Immature natural killer cell (primary cell): Measurements from ENCODE around the gene TAAR6. TPM values are rescaled to one million over a fixed set of nuclear protein-coding genes. Genes with fewer than 3 reads are reported as not detected.
"Not testable (repeated sequence)": the region's sequence is repeated elsewhere in the genome, so short reads cannot be mapped to it uniquely, and the experiment has no call there.

Experiments
- DNase-seq, 3 donors: peaks; one replicate each; pipeline ENCODE4 v3.0.0; 2022; ENCODE audit warnings: mixed read lengths in 1 of 3
- H3K27ac Mint-ChIP-seq, 6 donors: one replicate each; pipeline ENCODE4 v1.8.0; 2020; ENCODE audit warnings: mixed read lengths in 6 of 6, mild to moderate bottlenecking in 5 of 6, inconsistent platforms in 4 of 6, moderate library complexity in 3 of 6
- H3K27me3 Mint-ChIP-seq, 3 donors: one replicate each; pipeline ENCODE4 v1.8.0; 2020 to 2021; ENCODE audit warnings: low read depth in 3 of 3, mild to moderate bottlenecking in 3 of 3, mixed read lengths in 3 of 3, moderate library complexity in 3 of 3, inconsistent platforms in 1 of 3
- H3K36me3 Mint-ChIP-seq, 3 donors: one replicate each; pipeline ENCODE4 v1.8.0; 2020; ENCODE audit warnings: mixed read lengths in 3 of 3, inconsistent platforms in 2 of 3, mild to moderate bottlenecking in 2 of 3
- H3K4me1 Mint-ChIP-seq, 2 donors: one replicate each; pipeline ENCODE4 v1.8.0; 2020; ENCODE audit warnings: inconsistent platforms in 2 of 2, mild to moderate bottlenecking in 2 of 2, mixed read lengths in 2 of 2, moderate library complexity in 1 of 2
- H3K4me3 Mint-ChIP-seq, 5 donors: one replicate each; pipeline ENCODE4 v1.8.0; 2020; ENCODE audit warnings: mild to moderate bottlenecking in 5 of 5, mixed read lengths in 5 of 5, inconsistent platforms in 3 of 5, moderate library complexity in 3 of 5
- H3K9me3 Mint-ChIP-seq, 6 donors: one replicate each; pipeline ENCODE4 v1.8.0; 2020; ENCODE audit warnings: mild to moderate bottlenecking in 6 of 6, mixed read lengths in 6 of 6, inconsistent platforms in 4 of 6, moderate library complexity in 3 of 6
- polyA plus RNA-seq, 3 donors: library from polyadenylated mRNA; unstranded; fragments of 300-500 nt; fragmentation: Illumina TruSeq; gene quantifications; one replicate each; pipeline ENCODE4 v1.2.3, GENCODE V29; 2021

TAAR6 gene
- polyA plus RNA-seq, 3 donors from 2014 or later: not detected

DNA sequence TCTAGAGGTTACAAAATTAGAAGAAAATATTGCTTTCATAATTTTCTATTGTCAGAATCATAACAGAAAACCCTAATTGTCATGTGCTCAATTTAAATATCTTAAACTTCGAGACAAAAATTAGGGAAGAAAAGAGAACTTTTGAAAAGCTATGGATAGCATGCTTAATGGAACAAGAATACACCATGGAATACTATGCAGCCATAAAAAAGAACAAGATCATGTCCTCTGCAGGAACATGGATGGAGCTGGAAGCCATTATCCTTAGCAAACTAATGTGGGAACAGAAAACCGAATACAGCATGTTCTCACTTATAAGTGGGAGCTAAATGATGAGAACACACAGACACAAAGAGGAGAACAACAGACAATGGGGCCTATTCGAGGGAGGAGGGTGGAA, 10.0 kb upstream of the TAAR6 start:
- not testable (repeated sequence) for DNase-seq, H3K9me3 Mint-ChIP-seq, H3K4me3 Mint-ChIP-seq, H3K4me1 Mint-ChIP-seq, H3K36me3 Mint-ChIP-seq, H3K27ac Mint-ChIP-seq
- H3K27me3 Mint-ChIP-seq: peaks cover 1 to 15% (median 4%) of the 10 kb centered on the region in 3 donors

- Mint-ChIP-seq H3K36me3 (no peaks in the 10 kb centered on the region), H3K4me1 (no peaks in the 10 kb centered on the region), H3K9me3 (peaks cover 0 to 2% (median 0%) of the 10 kb centered on the region in 6 donors), H3K4me3 (no peak overlapping the region), H3K27me3 (peaks cover 1 to 16% (median 4%) of the 10 kb centered on the region in 3 donors), H3K27ac (no peak overlapping the region)
- no peak for DNase-seq
Measured at GRCh38 chr6:132566404-132566803, 3.7 kb upstream of the TAAR6 start.

DNA sequence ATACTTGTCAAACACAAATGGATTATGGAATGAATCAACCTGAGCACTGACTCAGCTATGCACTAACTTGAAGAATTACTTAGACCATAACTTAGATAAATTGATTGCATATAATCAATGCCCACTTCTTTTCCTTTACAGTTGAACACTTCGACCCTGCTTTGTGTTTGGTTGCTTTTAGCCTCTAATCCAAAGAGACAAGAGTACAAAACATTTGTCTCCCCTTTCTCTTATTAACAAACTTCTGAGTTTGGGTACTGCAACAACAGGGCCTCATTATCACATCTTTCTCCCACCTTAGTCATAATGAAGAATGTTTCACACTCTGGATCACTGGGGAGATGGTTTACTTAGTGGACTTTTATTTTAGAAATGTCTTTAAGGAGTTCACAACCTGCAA, 2.6 kb upstream of the TAAR6 start:
- DNase-seq: no peak
- no peak overlapping the region for H3K27ac Mint-ChIP-seq
- H3K27me3 Mint-ChIP-seq: peaks cover 0 to 16% (median 4%) of the 10 kb centered on the region in 3 donors
- no peaks in the 10 kb centered on the region for H3K36me3 Mint-ChIP-seq
- H3K4me3 Mint-ChIP-seq: no peak overlapping the region
- no peaks in the 10 kb centered on the region for H3K4me1 Mint-ChIP-seq
- H3K9me3 Mint-ChIP-seq: peaks cover 0 to 2% (median 0%) of the 10 kb centered on the region in 6 donors

DNA sequence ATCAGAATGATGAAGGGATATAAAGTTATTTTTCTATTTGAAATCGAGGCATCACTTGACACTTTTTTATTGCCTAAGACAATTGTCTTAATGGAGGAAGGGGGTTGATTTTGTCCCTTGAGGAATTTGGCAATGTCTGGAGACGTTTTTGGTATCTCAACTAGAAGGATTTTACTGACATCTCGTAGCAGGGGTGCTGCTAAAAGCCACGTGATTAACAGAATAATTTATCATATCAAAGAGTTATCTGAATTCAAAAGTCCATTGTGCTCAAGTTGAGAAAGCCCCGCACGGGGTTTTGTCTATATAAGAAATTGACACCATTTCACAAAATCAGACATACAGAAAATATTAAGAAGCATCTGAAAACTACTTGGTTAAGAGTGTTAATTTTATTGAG, 1.5 kb upstream of the TAAR6 start:
- no peak overlapping the region for H3K27ac Mint-ChIP-seq
- H3K9me3 Mint-ChIP-seq: peaks cover 0 to 2% (median 0%) of the 10 kb centered on the region in 6 donors
- H3K4me1 Mint-ChIP-seq: no peaks in the 10 kb centered on the region
- no peaks in the 10 kb centered on the region for H3K36me3 Mint-ChIP-seq
- H3K4me3 Mint-ChIP-seq: no peak overlapping the region
- peaks cover under 1 to 17% (median 7%) of the 10 kb centered on the region in 3 donors for H3K27me3 Mint-ChIP-seq
- no peak for DNase-seq

DNA sequence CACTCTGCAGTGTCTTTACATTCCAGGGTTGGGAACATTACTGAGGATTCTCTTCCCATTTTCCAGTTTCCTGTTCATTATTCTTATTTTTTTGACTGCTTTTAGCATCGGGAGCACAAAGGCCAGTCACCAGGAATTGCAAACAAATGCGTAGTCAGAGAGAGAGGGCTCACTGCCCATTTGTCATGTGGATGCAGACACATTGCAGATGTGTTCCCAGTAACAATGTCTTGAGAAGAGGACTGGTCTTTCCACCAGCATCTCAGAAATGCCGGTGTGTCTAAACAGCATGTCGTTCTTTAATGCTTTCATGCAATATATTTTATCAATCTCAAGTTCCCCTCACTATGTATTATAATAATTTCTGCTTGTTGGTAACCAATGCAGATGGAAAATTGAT, 952 bp upstream of the TAAR6 start:
- Mint-ChIP-seq H3K4me3 (no peak overlapping the region), H3K27ac (no peak overlapping the region), H3K36me3 (no peaks in the 10 kb centered on the region), H3K9me3 (peaks cover 0 to 2% (median 0%) of the 10 kb centered on the region in 6 donors), H3K4me1 (no peaks in the 10 kb centered on the region), H3K27me3 (peaks cover 2 to 19% (median 7%) of the 10 kb centered on the region in 3 donors)
- no peak for DNase-seq

DNA sequence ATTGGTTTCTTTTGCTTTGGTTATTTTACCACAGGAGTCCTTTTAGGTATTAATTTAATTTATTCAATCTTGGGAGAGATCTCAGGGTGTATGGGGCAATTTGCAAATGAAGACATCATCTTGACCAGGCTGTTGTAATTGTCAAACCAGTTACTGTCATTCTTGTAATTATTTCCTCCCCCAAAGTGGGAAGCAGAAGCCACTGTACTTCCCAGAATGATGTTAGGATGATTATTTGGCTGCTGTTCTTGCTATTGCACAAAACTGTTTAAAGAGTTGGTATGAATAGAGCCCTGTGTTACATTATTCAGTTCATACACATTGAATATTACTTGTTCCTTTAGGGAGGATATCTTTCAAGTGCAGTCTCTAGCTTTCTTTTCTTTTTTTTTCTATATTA, 1.7 kb downstream of the TAAR6 start:
- Mint-ChIP-seq H3K27ac (no peak overlapping the region), H3K27me3 (peaks cover 2 to 18% (median 7%) of the 10 kb centered on the region in 3 donors), H3K4me1 (no peaks in the 10 kb centered on the region), H3K9me3 (peaks cover 0 to 2% (median 0%) of the 10 kb centered on the region in 6 donors), H3K4me3 (no peak overlapping the region), H3K36me3 (no peaks in the 10 kb centered on the region)
- DNase-seq: no peak

GRCh38 chr6:132584698-132585097, 14.6 kb downstream of the TAAR6 start:
- Mint-ChIP-seq H3K27me3 (peaks cover 4 to 10% (median 8%) of the 10 kb centered on the region in 3 donors), H3K9me3 (peaks cover 0 to 9% (median 0%) of the 10 kb centered on the region in 6 donors)

DNA sequence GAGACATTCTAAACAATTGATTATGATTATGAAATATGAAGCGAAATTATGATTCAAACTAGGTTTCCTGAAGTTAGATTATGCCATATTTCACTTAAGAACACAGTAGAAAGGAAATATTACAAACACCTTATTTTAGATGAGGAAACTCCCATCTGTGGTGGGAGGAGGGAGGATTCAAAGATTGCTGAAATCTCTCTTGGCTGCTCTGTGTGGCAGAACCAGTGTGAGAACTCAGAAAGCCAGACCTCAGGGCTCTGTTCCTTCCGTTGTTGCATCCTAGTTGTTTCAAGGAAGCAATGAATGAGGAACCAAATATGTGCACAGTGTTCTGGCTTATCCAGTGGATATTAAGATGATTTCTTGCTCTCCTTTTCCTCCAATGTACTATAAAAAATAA, 17.3 kb downstream of the TAAR6 start:
- H3K36me3 Mint-ChIP-seq: no peaks in the 10 kb centered on the region

More at GRCh38 chr6:132584698-132585097, 14.6 kb downstream of the TAAR6 start:
- DNase-seq: no peak
- no peaks in the 10 kb centered on the region for H3K4me1 Mint-ChIP-seq
- H3K27ac Mint-ChIP-seq: no peak overlapping the region
- H3K4me3 Mint-ChIP-seq: no peak overlapping the region
- H3K36me3 Mint-ChIP-seq: no peaks in the 10 kb centered on the region

GRCh38 chr6:132589454-132589853, 19.3 kb downstream of the TAAR6 start, which contains the start of gene TAAR5:
TAAR5 (minus strand) TSS chr6:132589741; CDS start chr6:132589686, 55 bp downstream.
- Mint-ChIP-seq H3K36me3 (no peaks in the 10 kb centered on the region), H3K4me3 (no peak within 1 kb of the TSS), H3K27me3 (peaks cover 1 to 10% (median 1%) of the 10 kb centered on the region in 3 donors), H3K27ac (no peak within 1 kb of the TSS), H3K4me1 (peaks cover 0 to 3% of the 10 kb centered on the region in 2 donors), H3K9me3 (peaks cover 0 to 7% (median 0%) of the 10 kb centered on the region in 6 donors)
- DNase-seq: no peak

More for the DNA sequence above, 17.3 kb downstream of the TAAR6 start:
- Mint-ChIP-seq H3K27me3 (peaks cover 1 to 10% (median 1%) of the 10 kb centered on the region in 3 donors), H3K4me3 (no peak overlapping the region), H3K4me1 (no peaks in the 10 kb centered on the region), H3K9me3 (peaks cover 0 to 10% (median 0%) of the 10 kb centered on the region in 6 donors), H3K27ac (no peak overlapping the region)
- DNase-seq: no peak

DNA sequence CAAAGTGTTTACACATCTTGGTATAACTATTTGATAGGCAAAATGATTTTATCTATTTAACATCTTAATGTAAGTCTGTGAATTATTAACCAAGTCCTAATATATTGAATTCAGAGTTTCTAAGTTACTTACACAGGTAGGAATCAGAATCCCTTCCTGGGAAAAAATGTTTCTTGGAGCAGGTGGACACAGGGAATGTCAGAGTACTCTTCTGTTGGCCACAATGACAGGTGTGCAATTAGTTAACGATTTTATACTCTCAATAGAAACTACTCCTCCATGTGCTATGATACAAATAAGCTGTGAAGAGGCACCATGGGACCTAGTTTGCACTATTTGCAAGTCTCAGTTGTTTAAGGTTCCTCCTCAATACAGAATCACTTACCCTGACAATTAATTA, 20.2 kb downstream of the TAAR6 start:
- Mint-ChIP-seq H3K4me1 (peaks cover 0 to 3% of the 10 kb centered on the region in 2 donors), H3K27me3 (peaks cover 0 to 10% (median 1%) of the 10 kb centered on the region in 3 donors), H3K27ac (no peak overlapping the region), H3K4me3 (no peak overlapping the region), H3K9me3 (peaks cover 0 to 7% (median 0%) of the 10 kb centered on the region in 6 donors), H3K36me3 (no peaks in the 10 kb centered on the region)
- DNase-seq: no peak

DNA sequence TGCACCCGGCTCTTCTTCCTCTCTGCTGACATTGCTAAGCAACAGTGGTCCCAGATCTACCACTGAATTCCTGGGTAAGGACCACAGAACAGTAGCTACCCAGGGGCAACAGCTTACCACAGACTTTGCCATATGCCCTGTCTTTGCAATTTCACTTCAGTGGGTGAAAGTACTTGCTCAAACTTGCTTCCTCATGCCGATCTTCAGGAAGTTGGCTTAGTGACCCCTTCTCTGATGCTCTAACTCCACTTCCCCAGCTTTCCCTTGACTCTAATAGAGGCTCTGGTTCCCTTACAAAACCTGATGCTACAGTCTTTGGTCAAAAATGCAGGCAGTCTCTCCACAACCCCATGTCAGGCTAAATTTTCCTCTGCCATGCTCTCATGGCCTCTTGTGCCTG, 22.7 kb downstream of the TAAR6 start:
- Mint-ChIP-seq H3K4me3 (no peak overlapping the region), H3K27me3 (peaks cover 0 to 8% (median 1%) of the 10 kb centered on the region in 3 donors), H3K36me3 (no peaks in the 10 kb centered on the region), H3K9me3 (peaks cover 0 to 3% (median 0%) of the 10 kb centered on the region in 6 donors), H3K4me1 (peaks cover 0 to 3% of the 10 kb centered on the region in 2 donors), H3K27ac (no peak overlapping the region)
- DNase-seq: no peak

DNA sequence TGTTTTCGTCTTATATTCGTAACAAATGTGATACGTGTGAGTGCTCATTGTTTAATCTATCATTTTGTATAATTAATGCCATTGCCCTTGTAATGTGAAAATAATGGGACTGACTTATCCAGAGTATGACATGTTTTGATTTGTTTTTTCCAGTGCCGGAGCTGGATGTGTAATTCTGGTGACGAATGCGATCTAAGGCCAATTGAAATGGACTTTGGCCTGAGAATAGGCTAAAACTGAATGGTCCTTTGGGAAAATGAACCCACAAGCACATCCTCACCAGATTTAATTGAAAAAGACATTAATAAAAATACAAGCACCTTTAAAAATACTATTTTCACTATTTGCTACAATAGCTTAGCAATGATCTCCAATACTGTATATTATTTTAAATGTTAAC, 26.1 kb downstream of the TAAR6 start:
- Mint-ChIP-seq H3K36me3 (no peaks in the 10 kb centered on the region), H3K4me3 (no peak overlapping the region), H3K9me3 (peaks cover 0 to 2% (median 0%) of the 10 kb centered on the region in 6 donors), H3K27ac (no peak overlapping the region), H3K4me1 (peaks cover 0 to 5% of the 10 kb centered on the region in 2 donors), H3K27me3 (peaks cover 1 to 5% (median 3%) of the 10 kb centered on the region in 3 donors)
- no peak for DNase-seq

GRCh38 chr6:132598473-132598872, 28.4 kb downstream of the TAAR6 start:
- Mint-ChIP-seq H3K4me3 (no peak overlapping the region), H3K4me1 (peaks cover 0 to 2% of the 10 kb centered on the region in 2 donors), H3K27me3 (peaks cover 1 to 8% (median 5%) of the 10 kb centered on the region in 3 donors), H3K27ac (no peak overlapping the region), H3K9me3 (no peaks in the 10 kb centered on the region), H3K36me3 (no peaks in the 10 kb centered on the region)
- DNase-seq: peak in 1 of 3 donors; percentile 6

DNA sequence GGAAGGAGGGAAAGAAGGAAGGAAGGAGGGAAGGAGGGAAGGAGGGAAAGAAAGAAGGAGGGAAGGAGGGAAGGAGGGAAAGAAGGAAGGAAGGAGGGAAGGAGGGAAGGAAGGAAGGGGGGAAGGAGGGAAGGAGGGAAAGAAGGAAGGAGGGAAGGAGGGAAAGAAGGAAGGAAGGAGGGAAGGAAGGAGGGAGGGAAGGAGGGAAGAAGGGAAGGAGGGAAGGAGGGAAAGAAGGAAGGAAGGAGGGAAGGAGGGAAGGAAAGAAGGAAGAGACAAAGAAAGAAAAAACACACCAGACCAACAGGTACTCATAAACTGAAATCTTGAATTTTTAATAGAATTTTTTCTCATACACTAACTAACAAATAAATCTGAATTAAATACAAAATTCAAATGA, 30.8 kb downstream of the TAAR6 start:
- H3K27ac Mint-ChIP-seq, H3K9me3 Mint-ChIP-seq, H3K4me3 Mint-ChIP-seq, H3K4me1 Mint-ChIP-seq, H3K36me3 Mint-ChIP-seq, DNase-seq: not testable (repeated sequence)
- peaks cover 1 to 14% (median 5%) of the 10 kb centered on the region in 3 donors for H3K27me3 Mint-ChIP-seq

- DNase-seq: no peak
- Mint-ChIP-seq H3K36me3 (peaks cover 0 to 9% (median 0%) of the 10 kb centered on the region in 3 donors), H3K9me3 (peaks cover 0 to 4% (median 0%) of the 10 kb centered on the region in 6 donors), H3K27me3 (peaks cover 0 to 20% (median 3%) of the 10 kb centered on the region in 3 donors), H3K4me3 (no peak overlapping the region), H3K27ac (no peak overlapping the region), H3K4me1 (no peaks in the 10 kb centered on the region)
Measured at GRCh38 chr6:132604635-132605152, 34.6 kb downstream of the TAAR6 start.
